ENCODE measurements around the gene RXRA.

The RXRA gene

DNA sequence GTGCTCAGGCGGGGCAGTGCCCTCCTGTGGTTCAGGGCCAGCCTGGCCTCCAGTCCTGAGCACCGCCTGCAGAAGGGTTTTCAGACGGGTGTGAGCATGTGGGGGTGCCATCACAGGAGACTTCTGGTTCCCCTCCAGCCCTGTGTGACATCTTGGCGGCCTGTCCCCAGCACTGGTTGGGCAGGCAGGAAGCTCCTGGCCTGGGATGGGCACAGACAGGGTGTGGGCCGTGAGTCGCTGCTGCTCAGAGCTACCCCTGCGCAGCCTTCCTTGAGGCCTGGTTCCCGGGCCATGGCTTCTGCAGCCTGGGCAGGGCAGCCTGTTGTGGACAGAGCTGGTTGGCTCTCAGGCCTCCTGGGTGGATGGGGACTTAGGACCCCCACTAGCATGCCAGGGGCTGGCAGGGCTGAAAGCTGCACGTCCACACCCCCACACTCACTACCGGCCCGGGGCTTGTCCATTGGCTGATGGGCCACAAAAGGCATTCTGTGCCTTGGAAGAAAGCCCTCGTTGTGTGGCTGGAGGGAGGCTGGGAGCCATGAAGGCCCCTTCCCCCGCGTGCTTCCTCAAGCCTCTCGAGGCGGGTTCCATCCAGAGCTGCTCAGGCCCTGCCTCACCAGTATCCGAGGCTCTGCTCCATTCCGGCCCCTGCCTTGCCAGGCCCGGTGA is 58.7 kb downstream of the RXRA start:
- DNase-seq = peak; percentile 20

DNA sequence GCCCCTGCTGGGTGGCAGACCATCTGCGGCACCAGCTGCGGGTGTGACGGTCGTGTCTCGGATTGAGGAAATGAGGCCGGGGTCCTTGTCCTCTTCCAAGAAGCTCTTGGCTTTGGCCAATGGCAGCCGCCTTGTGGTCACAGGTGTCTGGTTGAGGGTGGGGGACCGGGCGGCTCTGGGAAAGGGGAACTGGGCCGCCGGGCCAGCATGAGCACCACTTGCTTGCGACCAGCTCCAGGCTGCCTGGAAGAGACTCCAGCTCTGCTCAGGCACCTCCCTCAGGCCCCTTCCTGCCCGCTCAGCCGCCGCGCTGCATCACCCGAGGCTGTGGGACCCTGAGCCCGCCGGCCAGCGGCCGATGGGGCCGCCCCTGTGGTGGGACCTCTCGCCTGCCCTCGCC is 59.7 kb downstream of the RXRA start:
- no peak for DNase-seq

DNA sequence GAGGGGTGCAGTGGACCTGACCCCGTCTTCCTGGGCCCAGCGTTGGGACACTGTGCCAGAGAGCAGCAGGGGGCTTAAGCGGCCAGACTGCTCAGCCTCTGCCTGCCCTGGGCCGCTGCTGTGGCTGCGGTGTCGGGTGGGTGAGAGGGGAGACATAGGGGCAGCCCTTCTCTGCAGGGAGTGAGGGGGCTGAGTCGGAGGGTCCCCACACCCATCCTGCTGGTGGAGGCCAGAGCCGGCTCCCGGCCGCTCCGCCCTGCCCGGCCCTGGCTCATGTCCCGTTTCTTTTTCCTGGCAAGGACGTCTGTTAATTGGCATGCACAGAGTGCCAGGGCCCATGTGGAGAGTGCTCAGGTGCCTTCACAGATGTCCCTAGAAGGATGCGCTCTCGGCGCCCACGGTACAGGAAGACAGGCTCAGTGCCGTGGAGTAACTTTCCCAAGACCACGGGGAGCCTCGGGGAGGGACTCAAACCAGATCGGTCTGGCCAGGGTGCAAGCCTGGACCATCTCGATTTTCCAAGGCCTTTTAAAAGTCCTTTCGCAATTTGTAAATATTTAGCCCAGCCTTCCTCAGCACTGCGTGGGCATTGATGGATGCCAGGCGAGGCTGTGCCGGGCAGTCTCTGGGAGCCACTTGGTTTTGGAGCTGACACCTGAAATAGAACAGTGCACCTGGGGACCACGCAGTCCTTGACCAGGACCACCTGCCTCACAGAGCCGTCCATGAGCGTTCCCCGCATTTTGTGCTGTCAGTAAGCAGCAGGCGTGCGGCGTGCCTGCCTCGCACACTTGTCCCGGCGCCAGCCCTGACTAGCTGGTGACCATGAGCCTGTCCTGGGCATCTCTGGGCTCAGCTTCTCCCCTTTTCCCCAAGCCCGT is 60.9 kb downstream of the RXRA start:
- no peak for DNase-seq

DNA sequence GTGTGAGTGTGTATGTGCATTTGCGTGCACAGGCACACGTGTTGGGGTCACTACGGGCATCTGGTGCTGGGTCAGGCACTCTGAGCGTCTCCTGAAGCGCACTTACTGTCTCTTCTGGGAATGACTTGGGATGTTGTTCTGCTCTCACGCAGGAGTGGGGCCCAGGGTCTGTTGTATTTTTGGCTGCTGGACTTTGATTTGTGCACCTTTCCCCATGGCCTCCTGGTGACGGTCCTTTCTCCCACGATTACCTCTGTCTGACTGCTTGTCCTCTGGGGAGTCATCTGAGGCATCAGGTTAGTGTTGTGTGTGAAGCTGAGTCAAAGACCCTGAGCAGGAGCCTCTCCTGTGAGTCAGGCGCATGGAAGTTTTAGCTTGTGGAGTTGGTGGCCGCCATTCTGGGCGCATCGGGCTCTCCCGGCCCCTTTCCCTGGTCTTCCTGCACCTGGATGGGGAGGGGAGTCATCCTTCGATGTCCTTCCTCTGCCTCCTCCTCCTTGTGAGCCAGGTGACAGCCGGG is 62.1 kb downstream of the RXRA start:
- DNase-seq = peak; percentile 30

DNA sequence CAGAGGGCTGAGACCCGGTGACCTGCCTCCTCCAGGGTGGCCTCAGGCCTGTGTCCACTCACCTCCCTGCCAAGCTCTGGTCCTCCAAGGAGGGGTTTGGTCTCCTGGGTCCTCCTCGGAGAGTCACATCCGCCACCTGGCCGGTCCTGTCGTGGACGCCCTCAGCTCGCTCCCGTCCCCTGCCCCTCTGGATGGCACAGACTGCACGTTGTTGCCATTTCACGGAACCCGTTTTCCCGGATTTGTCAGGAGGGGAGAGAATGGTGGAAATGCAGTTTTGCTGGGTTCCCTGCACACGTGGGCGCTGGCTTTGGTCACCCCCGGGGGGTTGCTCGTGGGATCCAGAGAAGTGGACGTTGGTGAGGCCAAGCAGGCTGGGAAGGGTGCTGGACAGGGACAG is 62.7 kb downstream of the RXRA start:
- no peak for DNase-seq

DNA sequence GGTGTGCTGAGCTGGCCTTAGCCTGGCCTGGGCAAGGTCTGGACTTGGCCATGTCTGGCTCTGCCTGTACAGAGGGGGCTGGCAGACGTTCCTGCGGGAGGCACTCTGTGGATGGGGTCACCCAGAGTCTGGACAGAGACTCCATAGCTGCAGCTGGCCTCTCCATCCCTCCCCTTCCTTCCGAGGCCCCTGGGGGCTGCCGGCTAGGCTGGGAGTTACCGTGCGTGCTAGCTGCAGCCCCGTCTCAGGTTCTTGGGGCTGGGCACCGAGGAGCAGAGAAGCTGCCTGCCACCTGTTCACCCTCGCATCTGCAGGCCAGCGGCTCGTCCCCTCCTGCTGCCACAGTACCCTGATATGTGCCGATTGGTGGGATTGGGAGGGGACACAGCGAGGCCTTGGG is 63.4 kb downstream of the RXRA start:
- DNase-seq = no peak

DNA sequence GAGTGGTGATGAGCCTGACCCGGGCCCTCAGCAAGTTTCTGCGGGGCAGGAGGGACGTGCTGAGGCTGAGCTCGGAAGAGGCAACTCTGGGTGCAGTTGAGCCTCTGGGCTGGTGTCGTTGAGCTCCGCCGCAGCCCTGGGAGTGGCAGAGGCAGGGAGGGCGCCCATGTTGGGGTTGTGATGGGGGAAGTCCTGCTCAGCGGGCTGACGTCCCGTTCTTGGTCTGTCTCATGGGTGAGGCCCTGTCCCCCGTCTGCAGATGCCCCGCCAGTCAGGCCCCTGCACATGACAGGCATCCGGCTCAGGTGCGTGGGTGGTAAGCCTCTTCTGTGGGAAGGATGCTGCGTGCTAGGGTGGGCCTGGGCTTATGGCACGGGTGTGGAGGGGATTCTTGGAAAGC is 64.3 kb downstream of the RXRA start:
- no peak for DNase-seq

DNA sequence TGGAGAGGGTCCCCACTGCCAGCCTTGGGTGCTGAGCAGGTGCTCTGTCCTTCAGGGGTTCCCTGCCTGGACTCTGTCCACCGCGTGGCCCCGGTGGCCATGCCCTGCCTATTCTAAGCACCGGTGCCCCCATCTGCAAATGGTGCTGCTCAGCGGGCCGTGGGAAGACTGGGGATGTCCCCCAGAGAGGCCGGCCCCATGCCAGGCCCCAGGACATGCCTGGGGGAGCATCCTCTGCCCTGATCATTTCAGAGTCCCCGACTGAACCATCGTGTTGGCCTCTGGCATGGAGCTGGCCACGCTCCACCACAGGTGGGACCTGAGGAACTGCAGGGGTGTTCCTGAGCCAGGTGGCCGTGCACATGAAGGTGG is 64.7 kb downstream of the RXRA start:
- DNase-seq = no peak

DNA sequence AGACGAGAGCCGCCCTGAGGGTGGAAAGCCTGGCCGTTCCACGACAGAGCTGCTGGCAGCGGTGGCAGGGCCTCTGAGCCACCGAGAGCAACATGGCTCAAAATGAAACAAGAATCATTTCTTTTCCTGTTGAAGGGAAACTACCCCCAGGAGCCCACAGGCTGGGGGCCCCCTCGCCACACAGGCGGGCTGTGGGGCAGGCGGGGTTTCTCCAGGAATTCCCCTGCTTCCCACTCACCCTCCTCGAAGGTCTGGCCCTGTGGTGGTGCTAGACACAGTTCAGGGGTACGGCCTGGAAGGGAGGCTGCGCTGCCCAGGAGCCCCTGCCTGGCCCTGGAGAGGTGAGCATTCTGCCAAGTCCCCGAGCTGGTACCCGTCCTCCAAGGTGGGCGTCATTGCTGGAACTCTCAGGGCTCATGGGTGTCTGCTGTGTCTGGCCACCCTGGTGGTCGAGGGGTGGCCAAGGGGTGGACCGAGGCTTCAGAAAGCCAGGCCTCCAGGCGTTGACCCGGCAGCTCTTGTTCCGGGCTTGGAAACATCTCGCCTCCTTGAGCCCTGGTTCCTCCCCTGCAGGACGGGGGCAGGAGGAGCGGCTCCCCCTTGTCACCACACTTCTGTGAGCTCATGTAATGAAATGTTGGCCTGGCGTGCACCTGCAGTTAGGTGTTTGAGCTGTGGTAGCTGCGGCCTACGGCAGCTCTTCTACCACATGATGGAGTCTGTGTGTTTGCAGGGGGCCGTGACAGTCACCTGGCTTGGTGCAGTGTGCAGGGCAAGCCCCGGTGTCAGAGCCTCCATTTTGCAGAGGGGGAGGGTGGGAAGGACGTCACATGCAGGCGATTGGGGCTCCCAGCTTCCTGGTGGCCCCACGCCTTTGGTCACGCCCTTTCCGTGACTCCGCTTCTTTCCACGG is 65.3 kb downstream of the RXRA start:
- DNase-seq = no peak

DNA sequence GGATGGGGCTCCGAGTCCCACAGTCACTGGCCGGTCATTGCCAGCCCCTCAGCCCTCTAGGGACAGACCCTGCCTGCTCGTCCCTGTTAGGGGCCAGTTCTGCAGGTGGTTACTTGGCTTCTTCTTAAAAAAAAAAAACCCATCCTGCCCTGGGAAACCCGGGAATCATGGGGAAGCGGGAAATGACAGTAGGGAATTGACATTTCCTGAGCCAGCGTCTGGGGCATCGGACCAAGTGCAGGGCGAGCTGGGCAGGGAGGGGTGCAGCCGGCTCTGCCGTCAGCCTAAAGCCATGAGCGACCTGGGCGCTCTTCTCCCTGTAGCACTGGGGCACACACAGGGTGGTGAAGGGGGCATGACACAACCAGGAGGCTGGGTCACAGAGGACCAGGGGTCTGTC is 66.6 kb downstream of the RXRA start:
- no peak for DNase-seq

DNA sequence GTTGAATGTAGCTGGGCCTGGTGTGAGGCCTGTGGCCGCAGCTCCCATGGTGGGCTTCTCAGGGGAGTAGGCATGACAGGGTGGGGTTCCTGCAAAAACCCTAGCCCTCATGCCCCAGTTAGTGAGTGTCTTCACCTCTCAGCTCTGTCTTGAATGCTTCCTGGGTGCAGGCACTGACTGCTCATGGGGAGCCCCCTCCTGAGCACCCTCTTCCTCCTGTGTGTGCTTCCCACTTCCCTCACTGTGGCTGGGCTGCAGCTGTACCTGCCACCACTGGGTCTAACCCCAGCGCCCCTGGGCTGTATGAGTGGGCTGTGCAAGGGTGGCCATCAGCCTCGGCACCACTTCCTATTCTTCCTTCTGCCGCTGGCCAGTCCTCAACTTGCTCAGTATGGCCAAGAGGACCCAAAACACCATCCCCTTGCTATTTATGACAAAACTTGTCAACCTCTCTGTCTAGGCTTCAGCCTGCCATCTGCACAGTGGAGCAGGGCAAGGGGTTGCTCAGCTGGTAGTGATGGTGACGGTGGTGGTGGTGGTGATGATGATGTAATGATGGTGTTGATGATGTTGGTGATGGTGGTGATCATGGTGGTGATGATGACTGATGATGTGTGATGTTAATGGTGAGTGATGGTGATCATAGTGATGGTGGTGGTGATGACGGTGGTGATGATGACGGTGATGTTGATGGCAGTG is 67.5 kb downstream of the RXRA start:
- no peak for DNase-seq

DNA sequence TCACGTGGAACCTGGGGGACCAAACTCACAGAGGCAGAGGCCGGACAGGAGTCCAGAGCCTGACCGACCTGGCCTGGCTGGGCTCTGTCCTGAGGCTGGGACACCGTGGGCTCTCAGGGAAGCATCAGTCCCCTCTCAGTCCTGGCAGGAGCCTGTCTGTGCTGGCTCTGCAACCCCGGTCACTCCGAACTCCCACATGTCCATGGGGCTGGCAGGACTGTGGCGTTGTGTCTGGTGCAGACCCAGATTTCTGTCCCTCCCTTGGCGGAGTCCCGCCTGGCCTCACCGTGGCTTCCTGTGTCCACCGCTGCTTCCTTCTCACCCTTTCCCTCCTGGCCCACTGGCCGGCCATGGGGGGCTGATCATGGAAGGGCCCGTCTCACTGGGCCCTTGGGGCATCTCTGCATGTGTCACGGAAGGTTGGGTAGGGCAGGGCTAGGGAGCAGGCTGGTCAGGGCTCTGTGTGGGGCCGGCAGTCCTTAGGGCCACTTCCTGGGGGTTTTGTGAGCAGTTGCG is 68.8 kb downstream of the RXRA start:
- DNase-seq = no peak

DNA sequence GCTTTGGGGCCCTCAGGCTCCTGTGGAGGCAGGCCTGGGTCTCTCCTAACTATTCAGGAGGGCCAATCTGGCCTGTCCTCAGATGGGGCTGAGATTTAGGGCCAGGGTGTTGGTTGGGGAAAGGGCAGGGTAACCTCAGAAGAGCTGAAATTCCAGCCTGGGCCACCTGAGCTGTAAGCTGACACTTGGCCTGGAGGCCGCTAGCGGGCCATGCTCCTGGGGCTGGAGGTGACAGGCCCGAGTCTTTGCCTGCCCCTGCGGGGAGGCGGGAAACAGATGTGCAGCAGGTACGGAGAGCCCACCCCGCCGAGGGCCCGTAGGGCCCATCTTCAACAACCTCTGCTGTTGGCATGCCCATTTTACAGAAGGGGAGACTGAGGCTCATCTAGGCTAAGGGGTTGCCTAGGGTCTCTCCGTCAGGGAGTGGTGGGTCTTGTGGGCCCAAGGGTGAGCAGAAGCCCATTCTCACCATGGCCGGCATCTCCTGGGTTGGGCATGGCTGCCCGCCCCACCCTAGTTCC is 69.5 kb downstream of the RXRA start:
- no peak for DNase-seq

DNA sequence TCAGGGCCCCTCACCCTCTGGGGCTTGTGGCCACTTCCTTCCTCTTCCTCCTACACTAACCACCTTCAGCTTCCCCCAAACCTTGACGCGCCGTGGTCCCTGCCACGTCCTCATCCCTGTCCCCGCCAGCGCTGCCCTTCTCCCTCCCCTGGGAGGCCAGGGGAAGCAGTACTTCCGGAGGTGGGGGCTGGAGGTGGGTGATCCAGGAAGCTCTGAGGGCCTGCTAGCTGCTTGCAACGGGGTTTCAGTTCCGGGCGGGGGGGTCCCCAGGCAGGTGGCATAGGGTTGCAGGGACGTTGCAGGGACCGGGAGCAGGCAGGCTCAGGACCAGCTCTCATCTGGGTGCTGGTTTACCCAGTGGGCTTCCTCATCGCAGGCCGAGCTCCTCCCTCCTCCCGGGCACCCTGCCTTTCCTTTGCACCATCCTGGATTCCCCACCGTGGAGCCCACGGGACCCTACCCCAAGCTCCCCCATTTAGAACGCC is 70.0 kb downstream of the RXRA start:
- no peak for DNase-seq

DNA sequence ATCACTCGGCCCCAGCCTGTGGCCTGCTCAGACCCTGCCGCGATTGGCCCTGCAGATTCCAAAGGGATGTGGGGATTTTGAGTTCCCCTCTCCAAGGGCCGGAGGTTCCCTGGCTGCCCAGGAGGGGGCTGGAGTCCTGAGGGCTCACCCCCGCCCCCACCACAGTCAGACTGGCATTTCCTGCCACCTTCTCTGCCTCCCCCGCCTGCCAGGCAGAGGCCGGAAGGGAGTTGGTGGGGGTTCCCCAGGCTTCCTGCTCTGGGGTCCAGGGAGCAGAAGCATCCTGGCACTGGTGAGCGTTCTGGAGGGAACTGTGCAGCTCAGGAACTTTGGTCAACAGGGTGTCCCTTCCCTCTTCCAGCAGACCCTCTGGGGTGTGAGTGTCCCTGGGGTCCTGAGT is 70.6 kb downstream of the RXRA start:
- no peak for DNase-seq

DNA sequence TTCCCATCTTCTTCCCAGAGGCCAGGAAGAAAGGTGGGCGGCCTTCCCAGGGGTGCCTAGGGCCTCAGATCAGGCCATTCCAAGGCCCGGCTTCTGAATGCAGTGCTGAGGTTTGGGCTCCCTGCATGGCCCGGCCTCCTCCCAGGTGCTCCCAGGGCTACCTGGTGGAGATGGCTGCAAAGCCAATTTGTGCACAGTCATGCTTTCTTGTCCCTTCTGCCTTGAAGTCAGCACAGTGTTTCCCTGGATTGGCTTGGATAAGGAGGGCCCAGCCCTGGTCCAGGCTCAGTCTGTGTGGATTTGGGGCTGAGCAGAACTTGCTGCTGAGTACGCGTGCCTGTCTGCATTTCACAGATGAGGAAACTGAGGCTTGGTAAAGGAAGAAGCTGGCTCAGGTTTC is 72.5 kb downstream of the RXRA start:
- DNase-seq = no peak

DNA sequence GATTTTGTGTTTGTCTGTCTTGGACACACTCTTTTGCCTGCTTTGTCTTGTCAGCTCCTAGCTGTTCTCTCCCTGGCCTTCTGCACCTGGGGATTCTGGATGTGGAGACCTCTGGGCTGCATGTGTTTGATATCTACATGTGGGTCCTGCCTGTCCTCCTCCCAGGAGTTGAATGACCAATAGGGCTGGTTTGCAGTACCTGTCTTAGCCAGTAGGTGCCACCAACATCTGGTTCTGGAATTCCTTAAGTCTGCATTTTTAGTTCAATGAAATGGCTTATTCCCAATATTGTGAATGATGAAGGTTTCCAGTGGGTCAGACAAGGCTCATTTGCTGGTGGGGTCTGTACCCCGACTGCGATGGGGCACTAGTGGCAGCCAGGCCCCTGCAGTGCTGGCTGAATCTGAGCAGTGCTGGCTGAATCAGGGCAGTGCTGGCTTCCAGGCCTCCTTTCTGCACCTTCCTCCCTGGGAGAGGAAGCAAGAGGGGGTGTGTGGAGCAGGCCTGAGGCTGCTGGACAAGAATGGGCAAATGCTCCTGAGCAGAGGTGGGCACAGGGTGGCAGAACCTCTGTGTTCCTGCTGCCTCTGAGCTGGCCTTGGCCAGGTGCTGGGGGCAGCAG is 73.3 kb downstream of the RXRA start:
- DNase-seq = no peak

DNA sequence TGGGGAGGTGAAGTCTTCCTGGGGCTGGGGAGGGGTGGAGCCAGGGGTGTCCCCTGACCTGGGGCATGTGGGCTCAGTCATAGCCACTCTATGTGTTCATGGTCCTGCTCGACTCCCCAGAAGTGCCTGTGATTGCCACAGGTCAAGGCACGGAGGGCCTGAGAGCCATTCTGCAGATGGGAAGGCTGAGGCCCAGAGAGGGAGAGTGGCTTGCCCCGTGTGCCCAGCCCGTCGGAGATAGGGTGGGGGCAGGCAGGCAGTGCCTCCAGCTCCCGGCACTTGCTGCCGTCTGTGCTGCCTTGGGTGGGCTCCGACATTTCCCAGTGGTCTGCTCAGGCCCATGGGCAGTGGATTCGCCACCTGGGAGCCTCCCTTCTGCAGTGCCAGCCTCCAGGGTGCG is 74.0 kb downstream of the RXRA start:
- no peak for DNase-seq

DNA sequence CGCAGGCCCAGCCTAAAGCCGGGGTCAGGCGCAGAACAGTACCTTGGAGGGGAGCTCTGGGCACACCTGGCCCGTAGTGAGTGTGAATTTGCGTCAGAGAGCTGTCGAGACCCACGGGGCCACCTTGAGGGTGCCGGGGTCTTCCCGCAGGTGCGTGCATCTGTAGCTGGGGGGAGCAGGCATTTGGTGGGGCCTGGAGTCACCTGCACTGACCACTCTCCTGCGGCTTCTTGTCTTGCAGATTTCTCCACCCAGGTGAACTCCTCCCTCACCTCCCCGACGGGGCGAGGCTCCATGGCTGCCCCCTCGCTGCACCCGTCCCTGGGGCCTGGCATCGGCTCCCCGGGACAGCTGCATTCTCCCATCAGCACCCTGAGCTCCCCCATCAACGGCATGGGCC is 75.1 kb downstream of the RXRA start:
- no peak for DNase-seq

DNA sequence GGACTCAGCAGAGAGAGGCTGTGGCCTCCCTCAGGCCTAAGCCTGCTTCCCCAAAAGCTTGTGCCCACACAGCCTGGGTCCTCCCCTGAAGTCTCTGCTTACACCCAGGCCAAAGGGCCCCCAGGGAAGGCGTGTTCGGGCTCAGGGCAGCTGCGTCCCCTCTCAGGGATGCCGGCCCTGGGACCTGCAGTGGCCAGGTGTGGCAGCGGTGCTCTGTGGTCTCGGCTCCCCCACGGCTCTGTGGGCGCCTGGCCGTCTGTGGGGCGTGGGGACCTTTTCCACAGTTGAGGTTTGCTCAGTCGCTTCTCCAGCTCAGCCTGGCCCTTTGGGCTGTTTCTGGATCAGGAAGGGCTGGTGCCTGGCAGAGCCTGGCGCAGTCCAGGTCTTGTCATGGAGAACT is 75.9 kb downstream of the RXRA start:
- DNase-seq = no peak

DNA sequence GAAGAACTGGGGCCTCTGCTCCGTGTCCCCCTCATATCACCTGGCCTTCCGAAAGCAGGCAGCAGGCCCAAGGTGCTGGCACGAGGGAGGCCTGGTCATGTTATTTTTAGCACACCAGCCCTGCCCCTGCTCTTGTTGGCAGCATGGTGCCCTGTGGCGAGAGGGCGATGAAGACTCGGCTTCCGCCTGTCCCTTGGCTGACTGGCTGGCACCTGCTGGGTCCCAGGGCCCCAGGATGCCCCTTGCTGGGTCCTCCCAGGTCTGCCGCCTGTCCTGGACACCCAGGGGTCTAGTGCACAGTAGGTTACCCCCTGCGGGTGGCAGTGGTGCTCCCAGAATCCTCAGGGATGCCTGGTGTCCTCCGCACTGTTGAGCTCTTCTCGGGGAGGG is 77.0 kb downstream of the RXRA start:
- no peak for DNase-seq
